Fibroblast of mammary gland (primary cell): Measurements from ENCODE around the gene RHBDF2.

ENCODE experiments used
- DNase-seq: peaks from one replicate; pipeline ENCODE4 v3.0.0-alpha.2; 2010; ENCODE audit warnings: low read depth
- H3K4me3 ChIP-seq: 2 replicates; pipeline ENCODE4 v1.5.1; 2011; ENCODE audit warnings: low read depth, mild to moderate bottlenecking, low read length, moderate library complexity; ENCODE audit not compliant: control insufficient read depth
- CTCF ChIP-seq: conservative IDR thresholded peaks from 2 replicates; pipeline ENCODE4 v1.5.1; 2011; ENCODE audit warnings: low read depth, low read length, inconsistent platforms; ENCODE audit not compliant: control insufficient read depth, insufficient read depth

Gene RHBDF2

DNA sequence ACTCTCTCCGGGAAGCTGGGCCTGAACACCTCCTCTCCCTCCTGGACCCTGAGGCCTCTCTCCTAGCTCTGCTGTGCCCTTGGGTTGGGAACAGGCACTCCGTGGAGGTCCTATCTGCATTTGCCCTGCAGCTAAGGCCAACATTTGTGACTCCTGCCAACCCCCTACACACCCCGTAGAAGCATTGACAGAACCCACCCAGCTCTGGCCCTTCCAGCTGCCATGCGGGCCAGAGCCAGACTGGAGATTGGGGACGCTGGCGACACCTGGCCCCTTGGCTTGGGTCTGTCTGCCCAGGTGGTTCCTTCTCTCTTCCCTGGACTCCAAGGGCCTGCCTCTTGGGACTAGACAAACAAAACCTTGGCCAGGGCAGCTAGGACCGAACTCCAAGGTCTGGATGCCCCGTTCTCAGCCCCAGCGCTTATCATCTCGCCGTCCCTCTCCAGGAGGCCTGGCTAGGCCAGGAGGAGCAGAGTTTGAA, 644 bp upstream of the RHBDF2 start:
- TF ChIP-seq CTCF: no peak

GRCh38 chr17:76500747-76501017, 541 bp downstream of the RHBDF2 start:
- TF ChIP-seq CTCF: no peak

More for the DNA sequence above, 644 bp upstream of the RHBDF2 start:
- peak overlapping the region; percentile 52 for H3K4me3 ChIP-seq
- DNase-seq: no peak

GRCh38 chr17:76500074-76500746, 1.0 kb downstream of the RHBDF2 start:
- no peak for DNase-seq
- H3K4me3 ChIP-seq: peak overlapping the region; percentile 52
- no peak for TF ChIP-seq CTCF

More at GRCh38 chr17:76500747-76501017, 541 bp downstream of the RHBDF2 start:
- H3K4me3 ChIP-seq: peak overlapping the region; percentile 52
- no peak for DNase-seq

- DNase-seq: no peak
- no peak overlapping the region for H3K4me3 ChIP-seq
- no peak for TF ChIP-seq CTCF
Observed at GRCh38 chr17:76499267-76499667, 2.0 kb downstream of the RHBDF2 start.

- no peak for DNase-seq
- H3K4me3 ChIP-seq: no peak overlapping the region
- TF ChIP-seq CTCF: no peak
Observed at GRCh38 chr17:76498876-76499251, 2.4 kb downstream of the RHBDF2 start.

- no peak overlapping the region for H3K4me3 ChIP-seq
- DNase-seq: peak; percentile 69
- TF ChIP-seq CTCF: no peak
Observed at GRCh38 chr17:76497979-76498875, 3.0 kb downstream of the RHBDF2 start.
